Measurements from ENCODE around the gene NR1H3. TPM values are rescaled to one million over a fixed set of nuclear protein-coding genes. Genes with fewer than 3 reads are reported as not detected.
A peak's percentile ranks its signal among the peaks of the same experiment; 100 is the strongest.

NR1H3 gene
- polyA plus RNA-seq, 3 donors, result 4.4 to 20.3 (median 9.3) TPM

GRCh38 chr11:47208628-47209027 is 49.2 kb upstream of the NR1H3 start:
- TF ChIP-seq, protein P1, sequence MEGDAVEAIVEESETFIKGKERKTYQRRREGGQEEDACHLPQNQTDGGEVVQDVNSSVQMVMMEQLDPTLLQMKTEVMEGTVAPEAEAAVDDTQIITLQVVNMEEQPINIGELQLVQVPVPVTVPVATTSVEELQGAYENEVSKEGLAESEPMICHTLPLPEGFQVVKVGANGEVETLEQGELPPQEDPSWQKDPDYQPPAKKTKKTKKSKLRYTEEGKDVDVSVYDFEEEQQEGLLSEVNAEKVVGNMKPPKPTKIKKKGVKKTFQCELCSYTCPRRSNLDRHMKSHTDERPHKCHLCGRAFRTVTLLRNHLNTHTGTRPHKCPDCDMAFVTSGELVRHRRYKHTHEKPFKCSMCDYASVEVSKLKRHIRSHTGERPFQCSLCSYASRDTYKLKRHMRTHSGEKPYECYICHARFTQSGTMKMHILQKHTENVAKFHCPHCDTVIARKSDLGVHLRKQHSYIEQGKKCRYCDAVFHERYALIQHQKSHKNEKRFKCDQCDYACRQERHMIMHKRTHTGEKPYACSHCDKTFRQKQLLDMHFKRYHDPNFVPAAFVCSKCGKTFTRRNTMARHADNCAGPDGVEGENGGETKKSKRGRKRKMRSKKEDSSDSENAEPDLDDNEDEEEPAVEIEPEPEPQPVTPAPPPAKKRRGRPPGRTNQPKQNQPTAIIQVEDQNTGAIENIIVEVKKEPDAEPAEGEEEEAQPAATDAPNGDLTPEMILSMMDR (IDR thresholded peaks at IDR 0.05), result no peak
- Histone ChIP-seq H3K27me3 (ENCODE audit: control insufficient read depth in 2 of 2, insufficient read depth in 2 of 2, low read length in 2 of 2) (no peaks in the 10 kb centered on the region), H2AFZ (ENCODE audit: insufficient read depth, low read depth, low read length, poor library complexity, severe bottlenecking) (no peak overlapping the region), H3K9me3 (replicated peaks in 1 of 2; ENCODE audit: control insufficient read depth in 1 of 2, insufficient read depth in 1 of 2, low read length in 2 of 2) (no peaks in the 10 kb centered on the region), H3K9ac (ENCODE audit: insufficient read depth, low read length, poor library complexity, severe bottlenecking) (no peak overlapping the region), H3K36me3 (replicated peaks in 1 of 2; ENCODE audit: control insufficient read depth in 1 of 2, insufficient read depth in 2 of 2, low read length in 2 of 2) (no peaks in the 10 kb centered on the region), H3K4me3 (replicated peaks in 1 of 3; ENCODE audit: low read depth in 2 of 3, low read length in 3 of 3) (no peak overlapping the region), H3K79me2 (ENCODE audit: insufficient read depth, low read length) (no peaks in the 10 kb centered on the region), H3K4me2 (replicated peaks; ENCODE audit: extremely low read depth, low read length, poor library complexity, severe bottlenecking) (no peak overlapping the region), H4K20me1 (ENCODE audit: insufficient read depth, low read length) (no peaks in the 10 kb centered on the region), H3K27ac (ENCODE audit: low read depth in 1 of 2, low read length in 2 of 2) (no peak overlapping the region), H3K4me1 (ENCODE audit: control insufficient read depth in 1 of 2, insufficient read depth in 2 of 2, low read length in 2 of 2) (peaks cover 0 to 2% of the 10 kb centered on the region in 2 donors)
- Mint-ChIP-seq H3K4me3 (no peak overlapping the region), H3K27me3 (ENCODE audit: low read depth in 3 of 3) (peaks cover 2 to 9% (median 7%) of the 10 kb centered on the region in 3 donors), H3K9me3 (peaks cover 0 to 4% (median 0%) of the 10 kb centered on the region in 7 donors), H3K36me3 (no peaks in the 10 kb centered on the region), H3K27ac (no peak overlapping the region), H3K4me1 (no peaks in the 10 kb centered on the region)
- intact Hi-C loops (cut with micrococcal nuclease), result no loop called here
- 93% methylated on average over 3 of the region's 5 CpGs for WGBS (ENCODE audit: insufficient coverage)
- DNase-seq, result no peak

GRCh38 chr11:47212938-47213337 is 44.9 kb upstream of the NR1H3 start:
- peaks cover 20% of the 10 kb centered on the region for H3K4me1 Mint-ChIP-seq
- TF ChIP-seq, protein P1 (IDR thresholded peaks at IDR 0.05), result no peak
- Histone ChIP-seq H3K4me1 (ENCODE audit: control insufficient read depth in 1 of 2, insufficient read depth in 2 of 2, low read length in 2 of 2) (peaks cover 15 to 29% of the 10 kb centered on the region in 2 donors), H3K9me3 (replicated peaks in 1 of 2; ENCODE audit: control insufficient read depth in 1 of 2, insufficient read depth in 1 of 2, low read length in 2 of 2) (no peaks in the 10 kb centered on the region), H3K9ac (ENCODE audit: insufficient read depth, low read length, poor library complexity, severe bottlenecking) (no peak overlapping the region), H3K36me3 (replicated peaks in 1 of 2; ENCODE audit: control insufficient read depth in 1 of 2, insufficient read depth in 2 of 2, low read length in 2 of 2) (peaks cover 0 to under 1% of the 10 kb centered on the region in 2 donors), H4K20me1 (ENCODE audit: insufficient read depth, low read length) (no peaks in the 10 kb centered on the region), H2AFZ (ENCODE audit: insufficient read depth, low read depth, low read length, poor library complexity, severe bottlenecking) (no peak overlapping the region), H3K79me2 (ENCODE audit: insufficient read depth, low read length) (peaks cover 29% of the 10 kb centered on the region), H3K27me3 (ENCODE audit: control insufficient read depth in 2 of 2, insufficient read depth in 2 of 2, low read length in 2 of 2) (no peaks in the 10 kb centered on the region), H3K4me2 (replicated peaks; ENCODE audit: extremely low read depth, low read length, poor library complexity, severe bottlenecking) (no peak overlapping the region), H3K27ac (ENCODE audit: low read depth in 1 of 2, low read length in 2 of 2) (no peak overlapping the region), H3K4me3 (replicated peaks in 1 of 3; ENCODE audit: low read depth in 2 of 3, low read length in 3 of 3) (no peak overlapping the region)
- H3K4me3 Mint-ChIP-seq, result no peak overlapping the region
- H3K9me3 Mint-ChIP-seq, result peaks cover 0 to 4% (median 0%) of the 10 kb centered on the region in 7 donors
- intact Hi-C loops (cut with micrococcal nuclease), result no loop called here
- H3K27me3 Mint-ChIP-seq (ENCODE audit: low read depth in 3 of 3), result peaks cover 0 to 3% (median 0%) of the 10 kb centered on the region in 3 donors
- H3K27ac Mint-ChIP-seq, result peak overlapping the region in 1 of 7 donors; percentile 41
- DNase-seq, result no peak
- WGBS (ENCODE audit: insufficient coverage), result 98% methylated on average over 11 of the region's 12 CpGs
- H3K36me3 Mint-ChIP-seq, result peaks cover 0 to 2% of the 10 kb centered on the region in 2 donors

All from CD14-positive monocyte (primary cell).